ENCODE measurements around the gene SSNA1.

Gene SSNA1

DNA sequence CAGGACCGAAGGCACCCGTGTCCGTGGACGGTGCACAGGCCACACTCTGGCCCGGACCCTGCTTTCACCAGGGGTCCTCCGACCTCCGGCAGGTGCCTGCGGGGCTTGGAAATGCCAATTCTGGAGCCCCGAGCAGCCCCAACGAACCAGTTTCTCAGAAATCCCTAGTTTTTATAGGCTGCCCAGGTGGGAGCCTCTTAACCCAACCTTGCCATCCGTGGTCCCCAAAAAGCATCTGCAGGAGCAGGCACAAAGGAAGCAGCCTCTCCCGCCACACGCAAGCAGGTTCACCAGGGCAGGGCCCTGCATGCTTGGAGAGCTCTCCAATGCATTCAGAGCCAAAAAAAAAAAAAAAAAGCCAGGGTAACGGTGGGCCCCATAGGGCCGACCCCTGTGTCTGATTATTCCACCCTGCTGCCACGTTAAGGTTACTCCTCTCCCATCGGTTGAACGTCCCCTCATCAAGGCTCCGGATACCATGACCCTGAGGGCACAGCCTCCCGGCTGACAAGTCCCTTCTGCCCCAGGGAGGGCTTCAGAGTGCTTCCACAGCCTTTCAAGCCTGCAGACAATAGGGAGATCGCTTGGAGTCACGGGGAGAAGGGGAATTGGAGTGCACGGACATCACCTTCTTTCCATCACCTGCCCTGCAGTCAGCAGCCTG, 12.9 kb downstream of the SSNA1 start:
- no peak for DNase-seq

DNA sequence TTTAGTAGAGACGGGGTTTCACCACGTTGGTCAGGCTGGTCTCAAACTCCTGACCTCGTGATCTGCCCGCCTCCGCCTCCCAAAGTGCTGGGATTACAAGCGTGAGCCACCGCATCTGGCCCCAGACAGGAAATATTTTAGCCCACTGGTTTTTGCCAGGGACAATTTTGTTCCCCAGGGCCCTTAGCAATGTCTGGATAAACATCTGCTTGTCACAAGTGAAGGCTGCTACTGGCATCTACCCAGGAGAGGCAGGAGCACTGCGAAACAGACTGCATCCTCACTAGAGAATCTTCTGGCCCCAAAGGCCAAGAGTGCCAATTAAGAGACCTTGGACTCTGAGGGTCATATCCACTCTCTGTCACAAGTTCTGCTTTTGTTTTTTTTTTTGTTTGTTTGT, 14.5 kb downstream of the SSNA1 start:
- DNase-seq = peak; percentile 35

DNA sequence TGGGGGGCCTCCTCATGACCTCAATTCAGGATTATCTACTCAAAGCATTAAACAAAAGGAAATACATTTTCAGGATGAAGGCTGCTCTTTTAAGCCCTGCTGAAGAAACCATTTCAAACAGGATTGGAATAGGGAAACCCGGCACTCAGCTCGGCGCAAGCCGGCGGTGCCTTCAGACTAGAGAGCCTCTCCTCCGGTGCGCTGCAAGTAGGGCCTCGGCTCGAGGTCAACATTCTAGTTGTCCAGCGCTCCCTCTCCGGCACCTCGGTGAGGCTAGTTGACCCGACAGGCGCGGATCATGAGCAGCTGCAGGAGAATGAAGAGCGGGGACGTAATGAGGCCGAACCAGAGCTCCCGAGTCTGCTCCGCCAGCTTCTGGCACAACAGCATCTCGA, 16.3 kb downstream of the SSNA1 start:
- DNase-seq = no peak

DNA sequence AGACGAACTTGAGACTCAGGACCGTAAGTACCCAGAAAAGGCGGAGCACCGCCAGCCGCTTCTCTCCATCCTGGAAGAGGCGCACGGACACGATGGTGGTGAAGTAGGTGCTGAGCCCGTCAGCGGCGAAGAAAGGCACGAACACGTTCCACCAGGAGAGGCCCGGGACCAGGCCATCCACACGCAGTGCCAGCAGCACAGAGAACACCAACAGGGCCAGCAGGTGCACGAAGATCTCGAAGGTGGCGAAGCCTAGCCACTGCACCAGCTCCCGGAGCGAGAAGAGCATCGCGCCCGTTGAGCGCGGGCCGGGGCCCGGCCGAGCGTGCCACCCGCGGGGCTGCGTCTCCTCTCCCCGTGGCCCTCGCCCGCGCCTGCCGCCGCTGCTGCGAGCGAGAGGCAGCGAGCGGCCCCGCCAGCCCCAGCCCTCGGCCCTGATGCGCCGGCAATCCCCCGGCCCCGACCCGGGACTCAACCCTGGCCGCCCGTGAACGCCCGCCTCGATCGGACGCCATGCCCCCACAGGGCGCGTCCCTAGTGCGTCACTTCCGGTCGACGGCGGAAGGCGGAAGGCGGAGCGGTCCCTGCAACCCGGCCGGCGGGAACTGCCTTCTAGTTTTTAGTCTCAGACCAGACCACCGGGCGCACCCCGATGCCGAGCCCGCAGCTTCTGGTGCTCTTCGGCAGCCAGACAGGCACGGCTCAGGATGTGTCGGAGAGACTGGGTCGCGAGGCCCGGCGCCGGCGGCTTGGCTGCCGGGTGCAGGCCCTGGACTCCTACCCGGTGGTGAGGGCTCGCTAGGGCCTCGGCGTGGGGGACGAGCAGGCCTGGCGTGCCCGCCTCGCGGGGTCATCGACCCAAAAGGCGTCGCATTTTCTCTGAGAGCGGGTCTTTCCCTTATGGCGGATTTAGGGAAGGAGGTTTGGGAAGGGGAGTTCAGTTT, 16.9 kb downstream of the SSNA1 start, which contains the start of the genes NDOR1 and TMEM203:
Gene NDOR1 (plus strand): TSS at position 575 of the 944 bp plus-strand sequence. CDS start 78 bp downstream, at position 653.
Gene TMEM203 (minus strand): TSS at position 523 of the 944 bp plus-strand sequence. CDS start 234 bp downstream, at position 289.
- peak; percentile 87 for DNase-seq

DNA sequence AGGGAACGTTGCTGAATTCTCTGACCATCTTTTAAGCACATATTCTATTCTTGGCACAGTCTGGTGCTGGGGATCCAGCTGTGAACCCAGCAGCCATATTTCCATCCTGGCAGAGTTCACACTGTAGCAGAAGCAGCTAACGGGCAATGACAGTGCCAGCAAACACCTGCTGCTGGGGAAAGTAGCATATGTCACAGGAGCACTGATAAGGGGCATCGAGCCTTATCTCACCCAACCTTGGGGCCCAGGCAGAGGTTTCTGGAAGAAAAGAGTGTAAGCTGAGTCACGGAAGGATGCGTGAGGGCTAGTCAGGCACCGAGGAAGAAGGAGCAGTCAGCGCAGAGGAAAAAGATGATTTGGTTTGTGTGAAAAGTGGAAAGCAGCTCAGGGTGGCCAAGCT, 18.1 kb downstream of the SSNA1 start:
- no peak for DNase-seq

DNA sequence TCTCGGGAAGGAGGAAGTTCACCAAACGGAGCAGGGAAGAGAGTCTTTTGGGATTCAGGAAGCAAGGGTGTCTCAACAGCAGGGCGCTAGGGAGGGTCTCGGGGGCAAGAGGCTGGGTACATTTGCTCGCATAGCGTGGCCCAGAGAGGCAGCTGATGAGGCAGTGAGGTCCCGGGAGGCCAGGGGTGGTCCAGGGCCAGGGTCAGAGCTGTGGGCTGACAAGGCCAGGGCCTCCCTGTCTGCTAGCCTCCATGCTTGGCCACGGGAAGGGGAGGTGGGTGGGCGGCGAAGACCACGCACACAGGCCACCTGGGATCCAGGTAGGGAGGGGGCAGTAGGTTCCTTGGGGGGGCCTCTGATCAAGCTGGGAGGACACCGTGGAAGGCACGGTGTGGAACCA, 23.1 kb downstream of the SSNA1 start:
- no peak for DNase-seq

DNA sequence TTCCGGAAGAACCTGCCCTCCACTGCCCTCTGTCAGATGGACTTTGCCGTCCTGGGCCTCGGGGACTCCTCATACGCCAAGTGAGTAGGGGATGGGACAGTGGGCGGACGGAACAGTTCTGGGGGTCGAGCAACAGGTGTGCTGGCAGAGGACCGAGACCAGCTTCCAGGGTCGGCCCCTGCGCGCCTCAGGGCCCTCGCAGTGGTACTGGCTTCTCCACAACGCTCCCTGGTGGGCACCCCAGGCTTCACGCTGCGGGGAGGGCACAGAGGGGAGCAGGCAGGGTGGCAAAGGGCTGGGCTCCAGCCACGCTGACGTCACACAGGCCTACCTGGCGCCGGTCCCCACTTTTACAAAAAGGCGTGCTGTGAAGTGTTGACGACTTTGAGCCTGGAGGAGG, 24.0 kb downstream of the SSNA1 start:
- DNase-seq = no peak

DNA sequence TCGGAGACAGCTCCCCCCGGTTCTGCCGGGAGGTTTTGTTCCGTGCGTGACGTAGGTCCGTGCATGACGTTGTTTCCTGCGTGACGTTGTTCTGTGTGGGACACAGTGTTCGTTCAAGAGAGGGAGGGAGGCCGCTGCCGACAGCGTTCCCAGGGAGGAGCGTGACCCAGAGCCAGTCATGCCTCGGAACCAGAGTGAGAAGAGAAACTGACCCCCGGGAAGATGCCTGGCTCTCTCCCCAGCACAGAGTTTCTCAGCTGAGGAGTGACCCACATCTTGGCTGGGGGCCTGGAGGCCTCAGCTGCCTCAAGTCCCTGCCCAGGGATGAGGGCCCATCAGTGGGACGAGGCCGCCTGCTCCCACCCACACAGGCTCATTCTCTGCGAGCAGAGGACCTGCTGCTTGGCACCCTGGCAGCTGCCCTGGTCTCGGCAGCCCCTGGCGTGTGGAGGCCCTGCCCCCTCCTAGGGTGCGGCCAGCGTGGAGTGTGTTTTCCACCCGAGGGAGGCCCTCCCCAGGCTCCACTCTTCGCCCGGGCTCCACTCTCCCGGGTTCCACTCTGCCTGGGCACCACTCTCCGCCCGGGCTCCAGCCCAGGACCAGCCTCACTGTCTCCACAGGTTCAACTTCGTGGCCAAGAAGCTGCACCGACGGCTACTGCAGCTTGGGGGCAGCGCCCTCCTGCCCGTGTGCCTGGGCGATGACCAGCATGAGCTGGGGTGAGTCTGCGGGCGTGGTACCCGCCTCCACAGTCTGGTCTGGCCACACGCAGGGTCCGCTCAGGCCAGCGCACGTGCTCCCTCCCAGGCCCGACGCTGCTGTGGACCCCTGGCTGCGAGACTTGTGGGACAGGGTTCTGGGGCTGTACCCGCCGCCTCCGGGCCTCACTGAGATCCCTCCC, 24.9 kb downstream of the SSNA1 start:
- no peak for DNase-seq

DNA sequence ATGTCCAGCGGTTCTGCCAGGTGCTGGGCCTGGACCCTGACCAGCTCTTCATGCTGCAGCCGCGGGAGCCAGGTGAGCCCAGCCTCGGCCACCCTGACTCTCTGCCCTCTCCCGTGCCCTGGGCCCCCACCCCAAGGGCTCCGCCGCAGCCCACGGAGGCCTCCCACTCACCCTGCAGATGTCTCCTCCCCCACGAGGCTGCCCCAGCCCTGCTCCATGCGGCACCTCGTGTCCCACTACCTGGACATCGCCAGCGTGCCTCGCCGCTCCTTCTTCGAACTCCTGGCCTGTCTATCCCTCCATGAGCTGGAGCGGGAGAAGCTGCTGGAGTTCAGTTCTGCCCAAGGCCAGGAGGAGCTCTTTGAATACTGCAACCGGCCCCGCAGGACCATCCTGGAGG, 26.1 kb downstream of the SSNA1 start:
- DNase-seq = no peak

DNA sequence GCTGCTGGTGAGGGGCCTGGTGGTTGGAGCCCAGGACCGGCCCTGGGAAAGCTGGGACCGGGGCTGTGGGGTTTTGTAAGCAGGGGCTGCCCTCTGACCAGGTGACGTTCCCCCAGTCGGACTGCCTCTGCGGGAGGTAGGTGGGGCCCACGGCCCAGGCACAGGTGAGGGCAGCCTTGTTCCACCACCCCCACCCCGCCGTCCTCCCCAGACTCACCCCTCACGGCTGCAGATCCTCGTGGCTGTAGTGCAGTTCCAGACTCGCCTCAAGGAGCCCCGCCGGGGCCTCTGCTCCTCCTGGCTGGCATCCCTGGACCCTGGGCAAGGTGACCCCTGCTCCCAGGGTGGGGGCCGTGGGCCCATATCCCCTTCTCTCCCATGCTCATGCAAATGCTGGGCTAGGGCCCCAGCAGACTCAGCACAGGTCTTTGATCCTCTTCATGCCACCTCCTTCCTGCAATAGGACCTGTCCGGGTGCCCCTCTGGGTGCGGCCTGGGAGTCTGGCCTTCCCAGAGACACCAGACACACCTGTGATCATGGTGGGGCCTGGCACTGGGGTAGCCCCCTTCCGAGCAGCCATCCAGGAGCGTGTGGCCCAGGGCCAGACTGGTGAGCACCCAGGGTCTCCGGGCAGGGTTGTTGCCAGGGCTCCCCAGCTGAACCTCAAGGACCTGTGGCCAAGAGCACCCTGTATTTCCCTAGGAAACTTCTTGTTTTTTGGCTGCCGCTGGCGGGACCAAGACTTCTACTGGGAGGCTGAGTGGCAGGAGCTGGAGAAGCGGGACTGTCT, 26.9 kb downstream of the SSNA1 start:
- DNase-seq = no peak

DNA sequence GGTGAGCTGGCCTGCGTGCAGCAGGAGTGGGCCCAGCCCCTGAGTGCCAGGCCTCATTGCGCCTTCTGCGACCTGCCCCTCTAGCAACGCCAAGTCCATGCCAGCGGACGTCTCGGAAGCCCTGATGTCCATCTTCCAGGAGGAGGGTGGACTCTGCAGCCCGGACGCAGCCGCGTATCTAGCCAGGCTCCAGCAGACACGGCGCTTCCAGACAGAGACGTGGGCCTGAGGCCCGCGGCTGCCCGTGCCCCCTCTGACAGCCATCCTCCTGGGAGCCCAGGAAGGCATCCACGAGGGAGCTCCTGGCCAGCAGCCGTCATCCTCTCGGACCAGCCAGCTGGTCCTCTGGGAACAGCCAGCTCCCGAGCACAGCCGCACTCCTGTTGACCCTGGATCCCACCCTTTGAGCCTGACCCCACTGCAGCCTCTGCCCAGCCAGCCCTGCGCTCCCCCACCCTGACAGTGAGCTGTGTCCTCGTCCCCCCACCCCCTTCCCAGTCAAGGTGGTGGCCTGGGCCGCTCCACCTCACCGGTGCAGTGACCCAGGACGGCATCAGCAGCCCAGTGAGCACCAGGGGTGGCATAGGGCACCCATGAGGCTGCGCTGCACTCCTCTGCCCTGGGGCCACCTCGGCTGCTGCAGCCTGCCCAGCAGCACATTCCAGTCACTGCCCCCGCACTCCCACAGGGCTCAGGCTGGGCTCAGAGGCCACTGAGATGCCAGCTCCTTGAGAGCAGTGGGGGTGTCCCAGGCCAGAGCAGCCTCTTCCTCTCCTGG, 27.9 kb downstream of the SSNA1 start:
- DNase-seq = no peak

DNA sequence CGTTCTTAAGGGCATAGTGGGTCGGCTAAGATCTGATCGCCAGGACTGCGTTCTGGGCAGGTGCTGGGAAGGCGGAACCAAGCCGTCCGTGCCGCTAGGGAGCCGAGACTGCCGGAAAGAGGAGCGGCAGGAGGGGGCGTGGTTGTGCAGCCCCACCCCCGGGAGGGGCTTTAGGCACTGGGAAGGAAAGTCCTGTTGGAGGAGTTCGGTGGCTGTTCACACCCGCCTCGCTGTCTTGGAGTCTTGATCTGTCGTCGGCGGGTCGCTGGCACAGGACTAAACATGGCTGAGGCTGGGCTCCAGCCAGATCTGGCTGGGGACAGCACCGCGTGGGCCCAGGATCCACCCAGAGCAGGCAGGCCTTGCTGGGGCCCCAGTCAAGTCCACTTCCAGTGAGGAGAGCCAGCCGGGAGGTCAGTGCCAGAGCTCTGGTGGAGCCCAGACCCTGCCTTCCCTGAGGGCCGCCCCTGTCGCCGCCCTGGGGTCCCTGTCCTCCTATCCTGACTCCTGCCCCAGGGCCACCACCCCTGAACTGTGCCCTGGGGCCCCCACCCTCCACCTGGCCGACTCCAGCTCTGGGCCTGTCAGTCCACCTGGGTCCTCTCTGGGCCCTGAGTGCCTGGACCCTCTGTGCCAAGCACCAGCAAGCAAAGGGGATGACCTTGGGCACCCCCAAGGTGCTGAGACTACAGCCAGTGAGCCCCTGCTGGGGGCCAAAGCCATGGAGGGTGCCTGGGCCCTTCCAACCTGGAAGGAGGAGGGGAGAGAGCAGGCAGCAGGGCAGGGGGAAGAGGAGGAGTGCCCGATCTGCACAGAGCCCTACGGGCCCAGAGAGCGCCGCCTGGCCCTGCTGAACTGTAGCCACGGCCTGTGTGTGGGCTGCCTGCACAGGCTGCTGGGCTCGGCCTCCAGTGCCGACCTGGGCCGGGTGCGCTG, 29.1 kb downstream of the SSNA1 start:
- DNase-seq = no peak

DNA sequence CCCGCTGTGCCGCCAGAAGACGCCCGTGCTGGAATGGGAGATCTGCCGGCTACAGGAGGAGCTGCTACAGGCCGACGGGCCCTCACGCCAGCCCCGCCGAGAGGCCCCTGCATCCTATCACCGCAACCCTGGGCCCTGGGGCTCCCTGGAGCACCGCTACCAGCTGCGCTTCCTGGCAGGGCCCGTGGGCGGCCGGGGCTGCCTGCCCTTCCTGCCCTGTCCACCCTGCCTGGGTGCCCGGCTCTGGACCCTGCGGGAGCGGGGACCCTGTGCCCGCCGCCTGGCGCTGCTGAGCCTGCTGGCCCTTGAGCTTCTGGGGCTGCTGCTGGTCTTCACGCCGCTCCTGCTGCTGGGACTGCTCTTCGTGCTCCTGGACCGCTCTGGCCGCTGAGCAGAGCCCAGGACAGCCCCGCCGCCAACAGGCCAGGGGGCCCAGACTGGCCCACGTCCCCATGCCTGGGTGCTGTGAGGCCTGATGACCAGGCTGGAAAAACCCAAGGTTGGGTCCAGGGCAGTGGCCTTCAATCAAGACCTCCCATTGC, 29.8 kb downstream of the SSNA1 start:
- no peak for DNase-seq

DNA sequence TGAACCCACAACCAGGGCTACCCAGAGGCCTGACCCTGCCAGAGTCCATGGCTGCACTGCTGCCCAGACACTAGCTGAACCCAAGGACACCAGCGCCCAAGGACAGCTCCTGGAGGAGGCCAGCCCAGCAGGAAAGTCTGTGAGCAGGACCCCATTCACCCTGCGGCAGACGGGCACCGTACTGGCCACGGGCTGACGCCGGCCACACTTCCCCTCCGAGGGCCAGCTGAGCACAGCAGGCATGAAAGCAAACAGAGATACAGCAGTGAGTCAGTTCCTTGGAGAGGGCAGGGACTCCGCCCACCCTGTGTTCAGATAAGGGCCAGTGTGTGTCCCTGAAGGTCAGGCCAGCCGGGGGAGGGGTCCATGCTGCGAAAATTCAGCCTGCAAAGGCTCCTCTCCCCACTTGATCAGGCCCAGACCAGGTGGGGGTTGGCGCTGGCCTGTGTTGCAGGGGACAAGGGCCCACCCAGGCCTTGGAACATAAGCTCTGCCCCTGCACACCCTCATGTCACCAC, 30.3 kb downstream of the SSNA1 start:
- DNase-seq = peak; percentile 50

DNA sequence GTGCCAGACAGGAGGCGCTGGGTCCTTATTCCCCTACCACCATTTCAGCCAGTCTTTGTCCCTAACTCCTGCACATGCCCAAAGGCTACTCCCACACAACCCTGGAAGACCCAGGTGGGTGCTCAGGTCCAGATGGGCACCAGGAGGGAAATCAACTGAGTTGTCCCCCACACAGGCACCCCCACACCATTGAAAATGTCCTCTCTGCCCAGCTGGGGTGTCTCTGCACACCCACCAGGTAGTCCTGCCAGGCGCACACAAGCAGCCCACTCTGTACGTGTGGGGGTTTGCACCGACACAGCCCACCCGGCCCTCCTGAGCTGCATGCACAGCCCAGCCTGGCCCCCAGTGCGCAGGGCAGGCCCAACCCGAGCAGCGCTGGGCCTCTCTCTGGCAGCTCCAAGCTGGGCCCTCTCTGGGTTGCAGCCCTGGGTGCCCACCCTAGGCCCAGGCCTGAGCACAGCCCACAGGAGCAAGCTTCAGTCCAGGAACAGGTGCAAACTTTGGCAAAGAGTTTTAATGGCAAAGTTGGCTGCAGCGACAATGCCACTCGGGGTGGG, 31.4 kb downstream of the SSNA1 start:
- DNase-seq = no peak

DNA sequence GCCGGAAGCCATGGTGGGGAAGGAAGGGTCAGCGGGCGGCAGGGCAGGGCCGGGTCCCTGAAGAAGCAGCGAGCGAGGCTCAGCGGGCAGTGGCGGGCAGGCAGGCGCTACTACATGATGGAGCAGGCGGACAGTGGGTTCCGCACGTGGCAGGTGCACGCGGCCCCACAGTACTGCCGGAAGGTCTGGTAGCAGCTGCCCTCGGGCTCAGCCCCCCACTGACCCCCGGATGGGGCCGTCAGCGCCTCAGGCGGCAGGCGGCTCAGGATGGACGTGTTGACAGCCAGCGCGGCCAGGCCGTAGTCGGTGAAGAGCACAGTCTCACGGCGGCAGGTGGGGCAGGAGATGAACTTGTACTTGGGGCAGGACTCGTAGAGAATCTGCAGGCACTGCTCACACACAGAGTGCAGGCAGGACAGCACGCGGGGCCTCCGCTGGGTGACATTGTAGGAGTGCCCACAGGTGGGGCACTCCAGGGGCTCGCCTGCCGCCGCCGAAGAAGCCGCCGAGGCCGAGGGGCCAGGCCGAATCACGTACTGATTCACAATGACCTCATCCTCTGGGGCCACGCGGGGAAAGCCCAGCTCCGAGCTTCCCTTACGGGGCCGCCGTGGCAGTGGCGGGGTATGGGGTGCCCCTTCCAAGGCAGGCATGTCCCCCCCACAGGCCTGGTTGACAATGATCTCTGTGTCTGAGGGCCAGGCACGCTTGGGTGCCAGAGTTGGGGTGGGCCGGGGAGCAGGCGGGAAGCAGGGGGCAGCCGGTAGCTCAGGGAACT, 32.0 kb downstream of the SSNA1 start:
- no peak for DNase-seq

DNA sequence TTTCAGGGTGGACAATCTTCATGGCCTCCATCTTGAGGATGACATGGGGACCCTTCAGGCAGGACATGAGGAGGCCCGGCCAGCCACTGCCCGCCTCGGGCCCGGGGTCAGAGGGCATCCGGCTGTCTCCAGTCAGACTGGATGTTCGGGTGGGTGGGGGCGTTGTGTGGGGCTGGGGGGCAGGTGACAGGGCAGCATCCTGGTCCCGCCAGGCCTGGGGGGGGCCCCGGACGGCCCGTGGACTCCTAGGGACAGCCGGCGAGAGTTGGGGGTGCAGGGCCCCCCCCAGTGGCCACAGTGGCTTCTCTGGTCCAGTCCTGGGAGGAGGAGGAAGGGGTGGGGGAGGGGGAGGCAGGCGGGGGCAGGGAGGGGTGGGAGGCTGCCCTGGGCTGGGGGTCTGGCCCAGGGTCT, 32.6 kb downstream of the SSNA1 start:
- DNase-seq = no peak

DNA sequence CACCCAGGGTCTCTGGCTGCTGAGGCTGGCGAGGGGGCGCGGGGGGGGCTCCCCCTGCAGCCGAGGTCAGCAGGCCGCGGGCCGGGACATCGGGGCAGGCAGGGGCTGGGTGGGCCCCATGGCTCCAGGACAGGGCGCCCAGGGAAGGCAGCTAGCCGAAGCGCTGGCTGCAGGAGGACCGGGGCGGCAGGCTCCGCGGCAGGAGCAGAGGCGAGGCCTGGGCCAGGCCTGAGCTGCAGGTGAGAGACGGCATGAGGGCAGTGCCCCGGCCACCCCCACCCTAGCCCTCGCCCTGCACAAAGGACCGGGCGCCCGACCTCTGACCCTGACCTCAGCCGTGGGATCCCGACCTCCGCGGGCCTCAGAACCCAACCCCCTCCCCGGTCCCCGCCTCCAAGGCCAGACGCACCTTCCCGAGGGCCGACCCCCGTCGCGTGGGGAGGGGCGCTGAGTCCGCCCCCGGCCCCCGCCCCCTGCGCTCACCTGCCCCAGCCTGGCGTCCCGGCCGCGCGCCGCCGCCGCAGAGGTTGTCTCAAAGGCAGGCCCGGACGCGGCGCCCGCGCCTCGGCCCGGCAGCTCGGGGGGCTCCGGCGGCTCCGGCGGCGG, 33.1 kb downstream of the SSNA1 start:
- DNase-seq = no peak

All from fibroblast of skin of back (primary cell).